HG03460 (cell line): ENCODE data around the gene HIPK2.
A peak's percentile ranks its signal among the peaks of the same experiment; 100 is the strongest.

Source experiments
- ATAC-seq: cut with Tn5 transposase; IDR thresholded peaks from one replicate; pipeline ENCODE4 v1.9.1; 2021; ENCODE audit not compliant: unreplicated experiment

Gene HIPK2

DNA sequence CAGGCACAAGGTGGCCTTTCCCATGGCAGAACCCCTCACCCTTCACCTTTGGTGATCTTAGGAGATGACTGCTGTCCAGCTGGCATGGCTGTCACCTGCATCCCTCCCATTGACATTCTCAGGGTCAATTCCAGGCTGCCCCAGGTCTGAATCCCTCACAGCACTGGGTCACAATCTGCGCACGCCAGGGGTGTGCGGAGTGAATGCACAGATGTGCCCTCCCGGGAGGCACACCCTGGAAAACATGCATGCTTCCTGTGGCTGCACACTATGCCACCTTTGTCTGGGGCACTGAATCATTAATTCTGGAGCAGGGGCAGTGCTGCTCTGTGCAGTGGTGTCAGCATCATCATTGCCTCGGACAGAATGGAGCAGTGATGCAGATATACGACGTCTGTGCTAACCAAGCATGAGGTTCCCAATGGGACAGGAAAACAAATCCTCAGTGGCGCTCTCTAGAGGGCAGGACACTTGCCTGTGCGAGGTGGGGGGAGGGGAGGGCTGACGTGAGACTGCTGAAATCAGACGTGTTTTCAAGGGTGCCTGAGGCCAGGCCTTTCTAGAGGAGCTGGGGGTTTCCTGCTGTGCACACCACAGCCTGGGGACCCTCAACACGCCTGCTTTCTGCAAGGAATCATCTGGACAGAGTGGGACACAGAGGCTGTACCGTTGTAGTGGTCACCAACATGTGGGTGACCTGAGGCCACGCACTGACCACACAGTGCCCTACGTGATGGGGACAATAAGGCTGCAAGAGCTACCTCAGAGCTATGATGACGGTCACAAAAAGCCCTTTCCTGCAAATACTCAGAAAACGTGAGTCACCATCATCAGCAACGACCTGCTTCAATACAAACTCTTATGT is 77.9 kb downstream of the HIPK2 start:
- no peak for ATAC-seq

DNA sequence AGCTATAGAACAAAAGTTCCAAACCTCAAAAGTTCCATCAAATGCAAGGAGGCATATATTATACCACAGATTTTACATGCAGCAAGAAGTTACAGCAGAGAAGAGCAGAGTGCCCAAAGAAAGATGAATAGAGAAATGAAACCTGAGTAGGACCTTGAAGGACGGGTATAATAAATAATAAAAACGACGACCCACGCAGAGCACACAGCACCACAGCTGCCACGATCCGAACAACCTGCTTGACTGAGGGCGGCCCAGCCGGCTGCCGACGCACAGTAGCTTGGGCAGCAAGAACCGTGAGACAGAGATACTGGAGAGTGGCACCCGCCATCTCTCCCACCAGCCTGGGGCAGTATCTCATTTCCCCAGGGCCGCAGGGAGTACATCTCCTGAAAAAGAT is 79.0 kb downstream of the HIPK2 start:
- no peak for ATAC-seq

- no peak for ATAC-seq
These were observed 79.5 kb downstream of the HIPK2 start for GRCh38 chr7:139698278-139698677.

- ATAC-seq: no peak
These were observed 80.7 kb downstream of the HIPK2 start for GRCh38 chr7:139697056-139697455.

DNA sequence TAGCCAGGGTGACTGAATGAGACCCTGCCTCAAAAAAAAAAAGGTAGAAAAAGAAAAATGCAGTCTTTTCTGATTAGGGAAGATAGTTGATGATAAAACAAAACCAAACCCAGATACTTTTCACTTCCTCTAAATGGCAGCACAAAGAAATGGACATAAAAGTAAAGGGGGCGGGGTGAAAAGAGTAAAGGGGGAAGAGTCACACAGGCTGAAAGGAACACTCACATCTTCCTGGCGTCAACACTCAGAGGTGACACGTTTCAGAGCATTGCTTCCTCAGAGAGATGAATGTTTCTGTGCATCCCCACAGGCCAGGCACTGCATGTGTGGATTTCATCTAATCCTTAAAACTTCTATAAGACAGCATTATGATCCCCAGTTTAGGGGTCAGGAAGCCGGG is 81.2 kb downstream of the HIPK2 start:
- ATAC-seq: peak; percentile 56

DNA sequence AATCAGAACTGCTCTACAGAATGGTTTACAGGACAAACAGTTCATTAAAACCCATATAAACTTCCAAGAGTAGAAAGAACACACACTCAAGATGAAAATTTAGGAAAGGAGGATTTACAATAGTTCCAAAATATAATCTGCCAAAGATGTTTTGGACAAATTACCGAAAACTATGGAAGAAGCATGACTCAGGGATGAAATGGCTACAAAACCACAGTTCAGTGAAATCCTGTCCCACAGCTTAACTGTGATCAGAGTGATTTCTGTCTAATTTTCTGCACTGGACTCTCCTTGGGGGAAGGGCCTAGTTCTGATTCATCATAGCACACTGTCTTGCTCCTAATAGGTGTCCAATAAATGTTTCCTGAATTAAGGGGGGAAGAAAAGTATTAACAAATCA is 82.2 kb downstream of the HIPK2 start:
- no peak for ATAC-seq

DNA sequence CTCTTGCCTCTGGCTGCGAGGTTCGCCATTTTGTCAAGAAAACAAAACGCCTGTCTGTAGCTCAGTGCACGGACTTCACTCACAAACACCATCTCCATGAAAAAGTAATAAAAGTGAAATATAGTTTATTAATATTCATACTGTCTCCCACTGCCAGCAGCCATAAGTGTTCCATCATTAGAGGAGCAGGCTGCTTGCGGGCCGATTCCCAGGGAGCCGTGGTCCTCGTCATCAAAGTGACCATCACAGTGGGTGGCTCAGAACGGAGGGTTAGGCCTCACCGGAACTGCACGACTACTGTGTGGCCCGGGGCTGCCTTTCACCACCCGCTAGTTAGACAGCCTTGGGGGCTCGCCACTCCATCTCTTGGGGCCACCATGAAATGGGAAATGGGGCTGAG is 82.7 kb downstream of the HIPK2 start:
- no peak for ATAC-seq

DNA sequence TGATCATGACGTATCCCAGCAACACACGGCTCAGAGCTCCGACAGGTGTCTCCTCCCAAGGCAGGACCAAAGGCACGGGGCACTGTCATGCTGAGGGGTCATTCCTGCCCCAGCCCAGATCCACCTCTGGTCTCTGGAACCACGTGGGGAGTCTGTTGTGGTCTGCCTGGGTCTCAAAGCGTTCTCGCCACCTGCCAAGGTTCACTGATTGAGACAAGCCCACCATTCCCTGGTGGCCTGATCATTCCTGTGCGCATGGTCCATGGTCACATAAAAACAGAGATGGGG is 83.5 kb downstream of the HIPK2 start:
- no peak for ATAC-seq

- ATAC-seq: no peak
These were observed 84.0 kb downstream of the HIPK2 start for GRCh38 chr7:139693651-139694388.

DNA sequence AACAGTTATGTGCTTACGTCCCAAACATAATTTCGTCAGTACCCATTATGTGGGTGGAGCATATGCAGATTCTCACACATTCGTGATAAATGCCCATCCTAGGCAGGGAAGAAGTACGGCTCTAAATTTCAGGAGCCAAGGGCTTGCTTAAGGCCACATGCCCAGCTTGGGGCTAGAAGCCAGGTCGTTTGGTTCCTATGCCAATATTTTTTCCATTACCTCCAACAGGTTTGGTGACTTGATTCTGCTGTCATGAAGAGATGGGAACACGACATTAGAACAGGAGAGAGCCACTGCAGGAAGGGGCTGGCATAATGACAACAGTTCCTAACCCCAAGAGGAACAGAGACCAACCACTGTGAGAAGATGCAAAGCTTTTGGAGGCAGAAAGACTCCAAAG is 85.1 kb downstream of the HIPK2 start:
- no peak for ATAC-seq

GRCh38 chr7:139691253-139691781 is 86.5 kb downstream of the HIPK2 start:
- ATAC-seq: no peak

- no peak for ATAC-seq
These were observed 89.7 kb downstream of the HIPK2 start for GRCh38 chr7:139687980-139688632.

GRCh38 chr7:139687211-139687954 is 90.4 kb downstream of the HIPK2 start:
- ATAC-seq: no peak

DNA sequence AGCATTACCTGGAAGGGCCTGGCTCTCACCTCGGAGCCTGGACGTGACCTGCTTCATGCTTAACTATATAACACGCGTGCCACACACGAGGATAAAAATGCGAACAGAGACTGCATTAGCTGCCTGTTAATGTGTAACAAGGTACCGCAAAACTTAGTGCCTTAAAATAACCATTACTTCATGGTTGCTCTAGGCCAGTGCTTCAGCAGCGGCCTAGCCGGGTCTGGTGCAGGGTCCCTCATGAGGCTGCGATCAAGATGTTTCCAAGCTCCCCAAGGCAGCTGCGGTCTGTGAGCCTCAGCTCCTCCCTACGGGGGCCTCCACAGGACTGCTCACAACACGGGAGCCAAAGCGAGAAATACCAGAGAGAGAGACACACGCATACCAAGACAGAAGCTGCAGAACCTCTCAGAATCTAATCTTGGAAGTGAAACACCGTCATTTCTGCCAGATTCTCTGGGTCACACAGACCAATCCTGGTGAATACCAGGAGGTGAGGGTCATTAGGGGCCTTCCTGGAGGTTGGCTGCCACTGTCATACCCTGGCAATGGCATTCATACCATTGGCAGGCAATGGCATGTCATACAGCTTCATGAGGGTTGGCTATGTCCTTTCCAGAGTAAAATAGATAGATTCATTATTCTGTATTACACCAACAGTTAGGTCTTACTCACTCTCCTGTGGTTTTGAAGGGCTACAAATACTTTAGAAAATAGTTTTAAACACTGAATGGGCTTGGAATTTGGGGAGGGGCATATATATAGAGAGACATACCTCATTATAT is 94.5 kb downstream of the HIPK2 start:
- ATAC-seq: peak; percentile 51

- ATAC-seq: no peak
These were observed 95.4 kb downstream of the HIPK2 start for GRCh38 chr7:139682136-139683013.

- ATAC-seq: no peak
These were observed 96.0 kb downstream of the HIPK2 start for GRCh38 chr7:139681812-139682135.

GRCh38 chr7:139681463-139681755 is 96.4 kb downstream of the HIPK2 start:
- ATAC-seq: no peak

DNA sequence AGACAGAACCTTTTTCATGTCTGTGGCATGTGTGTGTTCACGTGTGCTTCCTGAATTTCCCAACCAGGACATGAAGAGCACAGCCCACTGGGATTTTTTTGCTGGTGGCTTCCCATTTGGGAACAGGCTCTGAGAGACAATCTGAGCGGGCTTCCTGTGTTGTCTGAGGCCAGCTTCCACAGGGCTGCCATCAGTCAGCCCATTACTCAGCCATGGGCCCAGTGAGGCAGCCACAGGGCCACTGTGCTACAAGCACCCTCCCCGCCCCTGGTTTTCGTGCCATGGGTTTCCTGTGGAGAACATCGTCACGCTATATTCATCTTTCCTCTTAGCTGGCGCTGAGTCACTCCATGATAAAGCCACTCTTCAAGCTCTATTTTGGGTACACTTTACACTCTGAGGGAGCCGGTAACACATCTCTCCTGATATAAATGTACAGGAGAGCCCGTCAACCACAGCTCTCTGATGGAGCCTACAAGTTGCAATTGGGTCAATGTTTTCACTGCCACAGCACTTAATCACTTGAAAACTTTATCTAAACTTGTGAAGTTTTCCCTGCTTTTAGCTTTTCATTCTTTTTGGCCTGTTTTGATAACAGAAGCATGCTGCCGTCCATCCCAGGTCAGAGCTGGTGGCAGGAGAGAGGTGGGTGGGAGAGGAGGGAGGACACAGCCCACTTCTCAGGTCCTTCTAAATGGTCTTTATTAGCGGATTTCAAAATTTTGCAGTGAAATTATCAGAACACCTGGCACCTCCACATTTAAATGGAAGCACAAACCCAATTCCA is 96.9 kb downstream of the HIPK2 start:
- ATAC-seq: no peak
